ENCODE measurements around the gene TBKBP1.

DNA sequence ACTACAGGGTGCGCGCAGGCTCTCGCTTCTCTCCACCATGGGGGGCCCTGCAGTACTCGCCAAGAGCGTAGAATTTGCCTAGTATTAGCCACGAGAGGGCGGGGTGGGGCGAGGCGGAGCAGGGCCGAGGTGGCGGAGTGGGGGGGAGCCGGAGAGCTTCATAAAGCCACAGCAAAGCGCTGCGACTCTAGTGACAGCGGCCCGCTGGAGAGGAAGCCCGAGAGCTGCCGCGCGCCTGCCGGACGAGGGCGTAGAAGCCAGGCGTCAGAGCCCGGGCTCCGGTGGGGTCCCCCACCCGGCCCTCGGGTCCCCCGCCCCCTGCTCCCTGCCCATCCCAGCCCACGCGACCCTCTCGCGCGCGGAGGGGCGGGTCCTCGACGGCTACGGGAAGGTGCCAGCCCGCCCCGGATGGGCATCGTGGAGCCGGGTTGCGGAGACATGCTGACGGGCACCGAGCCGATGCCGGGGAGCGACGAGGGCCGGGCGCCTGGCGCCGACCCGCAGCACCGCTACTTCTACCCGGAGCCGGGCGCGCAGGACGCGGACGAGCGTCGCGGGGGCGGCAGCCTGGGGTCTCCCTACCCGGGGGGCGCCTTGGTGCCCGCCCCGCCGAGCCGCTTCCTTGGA, 39.2 kb downstream of the TBKBP1 start, which contains the start of gene TBX21:
- TF ChIP-seq, protein P1, sequence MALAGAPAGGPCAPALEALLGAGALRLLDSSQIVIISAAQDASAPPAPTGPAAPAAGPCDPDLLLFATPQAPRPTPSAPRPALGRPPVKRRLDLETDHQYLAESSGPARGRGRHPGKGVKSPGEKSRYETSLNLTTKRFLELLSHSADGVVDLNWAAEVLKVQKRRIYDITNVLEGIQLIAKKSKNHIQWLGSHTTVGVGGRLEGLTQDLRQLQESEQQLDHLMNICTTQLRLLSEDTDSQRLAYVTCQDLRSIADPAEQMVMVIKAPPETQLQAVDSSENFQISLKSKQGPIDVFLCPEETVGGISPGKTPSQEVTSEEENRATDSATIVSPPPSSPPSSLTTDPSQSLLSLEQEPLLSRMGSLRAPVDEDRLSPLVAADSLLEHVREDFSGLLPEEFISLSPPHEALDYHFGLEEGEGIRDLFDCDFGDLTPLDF (CRISPR knock-in tag; IDR thresholded peaks at IDR 0.05): no peak
- no peak for TF ChIP-seq FOXM1 (IDR thresholded peaks at IDR 0.05; ENCODE audit: low read depth)
- no peak for TF ChIP-seq FOXM1 (CRISPR knock-in tag; IDR thresholded peaks at IDR 0.05; ENCODE audit: low read depth)
- TF ChIP-seq CREM (IDR thresholded peaks at IDR 0.05; ENCODE audit: low read depth): 0 out of 2 replicates have a peak, but pooled peaks have one; percentile 18
- no peak for TF ChIP-seq NFE2L1 (tag; IDR thresholded peaks at IDR 0.05; ENCODE audit: borderline replicate concordance, low read depth)
- TF ChIP-seq, protein P2, sequence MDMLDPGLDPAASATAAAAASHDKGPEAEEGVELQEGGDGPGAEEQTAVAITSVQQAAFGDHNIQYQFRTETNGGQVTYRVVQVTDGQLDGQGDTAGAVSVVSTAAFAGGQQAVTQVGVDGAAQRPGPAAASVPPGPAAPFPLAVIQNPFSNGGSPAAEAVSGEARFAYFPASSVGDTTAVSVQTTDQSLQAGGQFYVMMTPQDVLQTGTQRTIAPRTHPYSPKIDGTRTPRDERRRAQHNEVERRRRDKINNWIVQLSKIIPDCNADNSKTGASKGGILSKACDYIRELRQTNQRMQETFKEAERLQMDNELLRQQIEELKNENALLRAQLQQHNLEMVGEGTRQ (CRISPR knock-in tag; IDR thresholded peaks at IDR 0.05): no peak
- TF ChIP-seq, protein P3, sequence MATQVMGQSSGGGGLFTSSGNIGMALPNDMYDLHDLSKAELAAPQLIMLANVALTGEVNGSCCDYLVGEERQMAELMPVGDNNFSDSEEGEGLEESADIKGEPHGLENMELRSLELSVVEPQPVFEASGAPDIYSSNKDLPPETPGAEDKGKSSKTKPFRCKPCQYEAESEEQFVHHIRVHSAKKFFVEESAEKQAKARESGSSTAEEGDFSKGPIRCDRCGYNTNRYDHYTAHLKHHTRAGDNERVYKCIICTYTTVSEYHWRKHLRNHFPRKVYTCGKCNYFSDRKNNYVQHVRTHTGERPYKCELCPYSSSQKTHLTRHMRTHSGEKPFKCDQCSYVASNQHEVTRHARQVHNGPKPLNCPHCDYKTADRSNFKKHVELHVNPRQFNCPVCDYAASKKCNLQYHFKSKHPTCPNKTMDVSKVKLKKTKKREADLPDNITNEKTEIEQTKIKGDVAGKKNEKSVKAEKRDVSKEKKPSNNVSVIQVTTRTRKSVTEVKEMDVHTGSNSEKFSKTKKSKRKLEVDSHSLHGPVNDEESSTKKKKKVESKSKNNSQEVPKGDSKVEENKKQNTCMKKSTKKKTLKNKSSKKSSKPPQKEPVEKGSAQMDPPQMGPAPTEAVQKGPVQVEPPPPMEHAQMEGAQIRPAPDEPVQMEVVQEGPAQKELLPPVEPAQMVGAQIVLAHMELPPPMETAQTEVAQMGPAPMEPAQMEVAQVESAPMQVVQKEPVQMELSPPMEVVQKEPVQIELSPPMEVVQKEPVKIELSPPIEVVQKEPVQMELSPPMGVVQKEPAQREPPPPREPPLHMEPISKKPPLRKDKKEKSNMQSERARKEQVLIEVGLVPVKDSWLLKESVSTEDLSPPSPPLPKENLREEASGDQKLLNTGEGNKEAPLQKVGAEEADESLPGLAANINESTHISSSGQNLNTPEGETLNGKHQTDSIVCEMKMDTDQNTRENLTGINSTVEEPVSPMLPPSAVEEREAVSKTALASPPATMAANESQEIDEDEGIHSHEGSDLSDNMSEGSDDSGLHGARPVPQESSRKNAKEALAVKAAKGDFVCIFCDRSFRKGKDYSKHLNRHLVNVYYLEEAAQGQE (IDR thresholded peaks at IDR 0.05; ENCODE audit: borderline replicate concordance): no peak
- TF ChIP-seq, protein P3 (CRISPR knock-in tag; IDR thresholded peaks at IDR 0.05; ENCODE audit: low read depth): no peak
- TF ChIP-seq, protein P4, sequence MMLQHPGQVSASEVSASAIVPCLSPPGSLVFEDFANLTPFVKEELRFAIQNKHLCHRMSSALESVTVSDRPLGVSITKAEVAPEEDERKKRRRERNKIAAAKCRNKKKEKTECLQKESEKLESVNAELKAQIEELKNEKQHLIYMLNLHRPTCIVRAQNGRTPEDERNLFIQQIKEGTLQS (IDR thresholded peaks at IDR 0.05): no peak
- TF ChIP-seq, protein P4 (CRISPR knock-in tag; conservative IDR thresholded peaks at IDR 0.05): no peak
- TF ChIP-seq MAFK (IDR thresholded peaks at IDR 0.05; ENCODE audit: low read length): no peak
- TF ChIP-seq ZNF121 (CRISPR knock-in tag; conservative IDR thresholded peaks at IDR 0.05): no peak
- no peak for TF ChIP-seq ADNP (tag; IDR thresholded peaks at IDR 0.05)
